Hepatocyte (in vitro differentiated cells): ENCODE measurements around the gene RBM38.

Experiments
- CTCF ChIP-seq: fragments of 200-600 bp; sonication (generic); IDR thresholded peaks from 2 replicates; pipeline ENCODE4 v1.5.1; 2016; ENCODE audit warnings: antibody characterized with exemption, mild to moderate bottlenecking; ENCODE audit not compliant: poor library complexity
- EZH2 ChIP-seq: fragments of 200-600 bp; sonication (generic); IDR thresholded peaks from 2 replicates; pipeline ENCODE4 v1.6.1; 2016; ENCODE audit warnings: antibody characterized with exemption, mild to moderate bottlenecking, borderline replicate concordance
- EZH2phosphoT487 ChIP-seq: fragments of 200-600 bp; sonication (generic); IDR thresholded peaks from one replicate; pipeline ENCODE4 v1.6.1; 2018; ENCODE audit warnings: antibody characterized with exemption, mild to moderate bottlenecking, low read depth, moderate library complexity; ENCODE audit not compliant: unreplicated experiment, severe bottlenecking

GRCh38 chr20:57369596-57369995 is 21.6 kb upstream of the RBM38 start:
- TF ChIP-seq CTCF (no peak), EZH2phosphoT487 (no peak), EZH2 (no peak)
